Transverse colon (tissue), 3 donors: ENCODE data around the gene MDGA2.

Experiments used
- POLR2A ChIP-seq: fragments of 450-650 bp; IDR thresholded peaks from one replicate; pipeline ENCODE4 v1.6.1; 2016; ENCODE audit warnings: antibody characterized with exemption, mild to moderate bottlenecking, moderate library complexity
- TF ChIP-seq, protein P1 (sequence below), 5 experiments: fragments of 200-600 bp in 3 of 5; fragments of 450-650 bp in 2 of 5; sonication (generic) in 3 of 5; IDR thresholded peaks; 1 replicate in 2 of 5; 2 replicates in 3 of 5; pipeline ENCODE4 v1.5.1; 2016 to 2017; ENCODE audit warnings: antibody characterized with exemption in 5 of 5, inconsistent platforms in 3 of 5, mild to moderate bottlenecking in 2 of 5, moderate library complexity in 1 of 5

DNA sequence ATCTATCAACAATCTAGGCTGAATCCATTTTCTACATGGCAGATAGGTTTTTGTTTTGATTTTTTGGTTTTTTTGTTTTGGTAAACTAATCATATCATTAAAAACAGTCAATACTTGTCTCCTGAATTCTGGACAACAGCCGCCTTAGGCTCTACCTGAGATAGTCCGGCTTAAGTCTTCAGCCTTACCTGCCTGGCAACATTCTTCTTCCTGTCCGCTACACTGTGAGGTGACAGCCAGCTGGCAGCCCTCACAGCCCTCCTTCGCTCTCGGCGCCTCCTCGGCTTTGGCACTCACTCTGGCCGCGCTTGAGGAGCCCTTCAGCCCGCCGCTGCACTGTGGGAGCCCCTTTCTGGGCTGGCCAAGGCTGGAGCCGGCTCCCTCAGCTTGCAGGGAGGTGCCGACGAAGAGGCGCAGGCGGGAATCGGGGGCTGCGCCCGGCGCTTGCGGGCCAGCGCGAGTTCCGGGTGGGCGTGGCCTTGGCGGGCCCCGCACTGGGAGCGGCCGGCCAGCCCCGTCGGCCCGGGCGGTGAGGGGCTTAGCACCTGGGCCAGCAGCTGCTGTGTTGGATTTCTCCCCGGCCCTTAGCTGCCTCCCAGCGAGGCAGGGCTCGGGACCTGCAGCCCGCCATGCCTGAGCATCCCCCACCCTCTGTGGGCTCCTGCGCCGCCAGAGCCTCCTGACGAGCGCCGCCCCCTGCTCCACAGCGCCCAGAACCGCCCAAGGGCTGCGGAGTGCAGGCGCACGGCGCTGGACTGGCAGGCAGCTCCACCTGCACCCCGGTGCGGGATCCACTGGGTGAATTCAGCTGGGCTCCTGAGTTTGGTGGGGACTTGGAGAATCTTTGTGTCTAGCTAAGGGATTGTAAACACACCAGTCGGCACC is 49.0 kb downstream of the MDGA2 start:
- TF ChIP-seq, protein P1, sequence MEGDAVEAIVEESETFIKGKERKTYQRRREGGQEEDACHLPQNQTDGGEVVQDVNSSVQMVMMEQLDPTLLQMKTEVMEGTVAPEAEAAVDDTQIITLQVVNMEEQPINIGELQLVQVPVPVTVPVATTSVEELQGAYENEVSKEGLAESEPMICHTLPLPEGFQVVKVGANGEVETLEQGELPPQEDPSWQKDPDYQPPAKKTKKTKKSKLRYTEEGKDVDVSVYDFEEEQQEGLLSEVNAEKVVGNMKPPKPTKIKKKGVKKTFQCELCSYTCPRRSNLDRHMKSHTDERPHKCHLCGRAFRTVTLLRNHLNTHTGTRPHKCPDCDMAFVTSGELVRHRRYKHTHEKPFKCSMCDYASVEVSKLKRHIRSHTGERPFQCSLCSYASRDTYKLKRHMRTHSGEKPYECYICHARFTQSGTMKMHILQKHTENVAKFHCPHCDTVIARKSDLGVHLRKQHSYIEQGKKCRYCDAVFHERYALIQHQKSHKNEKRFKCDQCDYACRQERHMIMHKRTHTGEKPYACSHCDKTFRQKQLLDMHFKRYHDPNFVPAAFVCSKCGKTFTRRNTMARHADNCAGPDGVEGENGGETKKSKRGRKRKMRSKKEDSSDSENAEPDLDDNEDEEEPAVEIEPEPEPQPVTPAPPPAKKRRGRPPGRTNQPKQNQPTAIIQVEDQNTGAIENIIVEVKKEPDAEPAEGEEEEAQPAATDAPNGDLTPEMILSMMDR (IDR thresholded peaks at IDR 0.05) = no peak
- TF ChIP-seq POLR2A = no peak
